ENCODE measurements around the gene CCNI. TPM values are rescaled to one million over a fixed set of nuclear protein-coding genes. Genes with fewer than 3 reads are reported as not detected.
A peak's percentile ranks its signal among the peaks of the same experiment; 100 is the strongest.

CCNI gene
- total RNA-seq, 2 donors from 2014 or later = 92.6 to 185 TPM

- Histone ChIP-seq H3K27me3 (no peaks in the 10 kb centered on the region), H3K4me1 (peaks cover 15% of the 10 kb centered on the region), H3K27ac (no peak overlapping the region), H3K9me3 (no peaks in the 10 kb centered on the region), H3K4me3 (no peak overlapping the region), H3K36me3 (replicated peaks in 1 of 2; ENCODE audit: insufficient read depth in 1 of 2, low read depth in 2 of 2) (no peaks in the 10 kb centered on the region)
- TF ChIP-seq CTCF (IDR thresholded peaks at IDR 0.05) = no peak
- TF ChIP-seq POLR2A (IDR thresholded peaks at IDR 0.05) = no peak
- 93 to 100% methylated on average over 3 of the region's 3 CpGs for WGBS, 2 donors
- intact Hi-C loops (cut with DNase I) = no loop called here
- no peak for DNase-seq
- ATAC-seq = no peak
Observed at GRCh38 chr4:77010841-77011354, 64.9 kb downstream of the CCNI start.

DNA sequence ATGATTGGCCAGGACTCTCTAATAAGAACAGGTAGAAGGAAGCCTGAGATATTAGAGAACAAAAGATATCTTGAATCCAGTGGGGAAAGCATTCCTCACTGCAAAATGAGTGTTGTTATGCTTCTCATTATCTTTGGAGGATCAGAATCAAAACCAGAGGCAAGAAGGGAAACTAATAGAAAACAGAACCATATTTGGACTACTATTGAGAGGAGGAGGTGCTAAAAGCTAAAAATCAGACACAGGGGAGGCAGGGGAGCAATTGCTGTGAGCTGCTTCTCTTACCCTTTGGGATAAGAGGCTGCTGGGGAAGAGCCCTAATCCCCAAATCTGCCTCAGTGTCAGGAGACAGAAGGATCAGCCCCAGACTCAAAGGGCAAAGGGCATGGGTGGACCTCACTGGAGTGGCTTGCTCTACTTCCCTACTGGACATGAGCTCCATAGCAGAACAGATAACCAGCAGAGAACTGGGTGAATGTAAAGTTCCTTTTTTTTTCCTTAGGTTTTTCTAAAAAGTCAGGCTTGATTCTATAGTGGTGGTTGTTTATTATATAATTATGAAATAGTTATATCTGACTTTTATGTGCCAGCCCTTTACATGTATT is 66.2 kb downstream of the CCNI start:
- TF ChIP-seq POLR2A (IDR thresholded peaks at IDR 0.05) (no peak), CTCF (IDR thresholded peaks at IDR 0.05) (no peak)
- no peaks in the 10 kb centered on the region for H3K9me3 ChIP-seq
- H3K4me1 ChIP-seq = peaks cover 15% of the 10 kb centered on the region
- no peaks in the 10 kb centered on the region for H3K27me3 ChIP-seq
- DNase-seq = no peak
- intact Hi-C loops (cut with DNase I) = no loop called here
- no peak overlapping the region for H3K27ac ChIP-seq
- no peak overlapping the region for H3K4me3 ChIP-seq
- H3K36me3 ChIP-seq (replicated peaks in 1 of 2; ENCODE audit: insufficient read depth in 1 of 2, low read depth in 2 of 2) = no peaks in the 10 kb centered on the region
- ATAC-seq = no peak

DNA sequence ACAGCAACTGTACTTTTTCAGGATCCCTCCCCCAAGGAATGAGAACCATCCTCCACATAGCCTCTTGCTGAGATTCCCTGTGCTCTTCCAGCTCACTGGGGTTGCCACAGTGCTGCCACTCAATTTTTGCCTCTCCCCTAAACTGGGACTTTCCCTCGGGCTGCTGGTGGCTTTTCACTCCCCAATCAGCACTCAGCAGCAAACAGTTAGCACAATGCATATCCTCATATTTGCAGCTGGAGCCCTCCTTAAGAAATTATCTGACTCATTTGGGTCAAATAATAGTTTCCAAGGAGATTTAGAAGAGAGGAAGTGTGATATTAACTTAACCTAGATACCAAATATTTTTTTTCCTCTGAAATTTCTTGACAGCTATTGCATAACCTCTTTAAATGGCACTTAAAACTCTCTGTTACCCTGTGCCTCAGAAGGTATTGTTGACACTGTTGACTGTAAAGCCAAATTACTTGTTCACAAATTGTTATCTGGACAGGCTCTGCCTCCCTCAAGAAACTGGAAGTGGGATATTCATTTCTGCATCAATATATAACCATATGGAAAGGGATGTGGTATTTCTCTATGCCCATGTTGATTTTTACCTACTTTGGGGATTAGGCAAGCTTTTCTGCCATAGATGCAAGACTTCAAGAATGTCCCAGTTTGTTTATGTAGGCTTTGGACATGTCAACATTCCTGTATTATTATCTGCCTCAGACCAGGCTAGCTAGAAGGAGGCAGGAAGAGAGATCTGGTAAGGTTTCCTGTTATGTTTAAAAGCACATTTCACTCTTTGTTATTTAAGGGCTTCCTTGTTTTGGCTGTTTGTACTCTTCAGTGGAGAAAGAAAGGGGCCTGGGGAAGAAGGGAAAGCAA is 68.2 kb downstream of the CCNI start:
- intact Hi-C loops (cut with DNase I) = no loop called here
- Histone ChIP-seq H3K36me3 (replicated peaks in 1 of 2; ENCODE audit: insufficient read depth in 1 of 2, low read depth in 2 of 2) (no peaks in the 10 kb centered on the region), H3K4me3 (no peak overlapping the region), H3K4me1 (peaks cover 15% of the 10 kb centered on the region), H3K27me3 (no peaks in the 10 kb centered on the region), H3K9me3 (no peaks in the 10 kb centered on the region), H3K27ac (peak overlapping the region in 2 of 4 donors; percentile 11 to 22)
- ATAC-seq (peak; percentile 45), DNase-seq (peak in 1 of 4 donors; percentile 21)
- TF ChIP-seq CTCF (IDR thresholded peaks at IDR 0.05) = no peak
- TF ChIP-seq POLR2A (IDR thresholded peaks at IDR 0.05) = no peak
- WGBS, 2 donors = 18 to 24% methylated on average over 1 of the region's 1 CpG

GRCh38 chr4:77006753-77007353 is 68.9 kb downstream of the CCNI start:
- intact Hi-C loops (cut with DNase I) = no loop called here
- Histone ChIP-seq H3K27me3 (no peaks in the 10 kb centered on the region), H3K4me3 (no peak overlapping the region), H3K4me1 (peaks cover 15% of the 10 kb centered on the region), H3K9me3 (no peaks in the 10 kb centered on the region), H3K27ac (peak overlapping the region in 1 of 4 donors; percentile 11), H3K36me3 (replicated peaks in 1 of 2; ENCODE audit: insufficient read depth in 1 of 2, low read depth in 2 of 2) (no peaks in the 10 kb centered on the region)
- TF ChIP-seq CTCF (IDR thresholded peaks at IDR 0.05) (no peak), POLR2A (IDR thresholded peaks at IDR 0.05) (no peak)
- ATAC-seq (no peak), DNase-seq (no peak)
- 60 to 75% methylated on average over 4 of the region's 4 CpGs for WGBS, 2 donors
